Measurements from ENCODE around the gene PCMTD2. TPM values are rescaled to one million over a fixed set of nuclear protein-coding genes. Genes with fewer than 3 reads are reported as not detected.

Gene PCMTD2
- total RNA-seq, 2 experiments from 2014 or later = 47.0 to 51.7 TPM

GRCh38 chr20:64211874-64212658, 43.5 kb upstream of the PCMTD2 start:
- H3K4me3 ChIP-seq (ENCODE audit: low read depth, low read length, poor library complexity, severe bottlenecking) = no peak overlapping the region
- no peaks in the 10 kb centered on the region for H3K9me2 ChIP-seq (ENCODE audit: insufficient read depth, low read length)
- intact Hi-C loops (cut with micrococcal nuclease; ENCODE audit: unreplicated experiment) = no loop called here
- ChIA-PET POLR2A (no interaction called here), CTCF (ENCODE audit: unreplicated experiment) (no interaction called here)
- no peaks in the 10 kb centered on the region for H4K20me1 ChIP-seq (ENCODE audit: insufficient read depth, low read length)
- TF ChIP-seq EZH2phosphoT487 (IDR thresholded peaks at IDR 0.05; ENCODE audit: borderline replicate concordance, low read depth, low read length) = no peak
- TF ChIP-seq, protein P1, sequence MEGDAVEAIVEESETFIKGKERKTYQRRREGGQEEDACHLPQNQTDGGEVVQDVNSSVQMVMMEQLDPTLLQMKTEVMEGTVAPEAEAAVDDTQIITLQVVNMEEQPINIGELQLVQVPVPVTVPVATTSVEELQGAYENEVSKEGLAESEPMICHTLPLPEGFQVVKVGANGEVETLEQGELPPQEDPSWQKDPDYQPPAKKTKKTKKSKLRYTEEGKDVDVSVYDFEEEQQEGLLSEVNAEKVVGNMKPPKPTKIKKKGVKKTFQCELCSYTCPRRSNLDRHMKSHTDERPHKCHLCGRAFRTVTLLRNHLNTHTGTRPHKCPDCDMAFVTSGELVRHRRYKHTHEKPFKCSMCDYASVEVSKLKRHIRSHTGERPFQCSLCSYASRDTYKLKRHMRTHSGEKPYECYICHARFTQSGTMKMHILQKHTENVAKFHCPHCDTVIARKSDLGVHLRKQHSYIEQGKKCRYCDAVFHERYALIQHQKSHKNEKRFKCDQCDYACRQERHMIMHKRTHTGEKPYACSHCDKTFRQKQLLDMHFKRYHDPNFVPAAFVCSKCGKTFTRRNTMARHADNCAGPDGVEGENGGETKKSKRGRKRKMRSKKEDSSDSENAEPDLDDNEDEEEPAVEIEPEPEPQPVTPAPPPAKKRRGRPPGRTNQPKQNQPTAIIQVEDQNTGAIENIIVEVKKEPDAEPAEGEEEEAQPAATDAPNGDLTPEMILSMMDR (conservative IDR thresholded peaks at IDR 0.05; ENCODE audit: low read length) = no peak
- no peak overlapping the region for H3K27ac ChIP-seq (ENCODE audit: low read depth, low read length, poor library complexity, severe bottlenecking)
- no peaks in the 10 kb centered on the region for H3K9me3 ChIP-seq (ENCODE audit: low read length)
- no peaks in the 10 kb centered on the region for H3K79me2 ChIP-seq (ENCODE audit: insufficient read depth, low read depth, low read length)
- H3K4me1 ChIP-seq (ENCODE audit: insufficient read depth, low read length, poor library complexity, severe bottlenecking) = no peaks in the 10 kb centered on the region
- no TSS peak for BruUV-seq (replicated peaks)
- DNase-seq (ENCODE audit: low spot score) = no peak
- H2AFZ ChIP-seq (ENCODE audit: low read length) = no peak overlapping the region
- no peaks in the 10 kb centered on the region for H3K36me3 ChIP-seq (ENCODE audit: insufficient read depth, low read length)
- H3K4me2 ChIP-seq (ENCODE audit: low read length) = no peak overlapping the region

DNA sequence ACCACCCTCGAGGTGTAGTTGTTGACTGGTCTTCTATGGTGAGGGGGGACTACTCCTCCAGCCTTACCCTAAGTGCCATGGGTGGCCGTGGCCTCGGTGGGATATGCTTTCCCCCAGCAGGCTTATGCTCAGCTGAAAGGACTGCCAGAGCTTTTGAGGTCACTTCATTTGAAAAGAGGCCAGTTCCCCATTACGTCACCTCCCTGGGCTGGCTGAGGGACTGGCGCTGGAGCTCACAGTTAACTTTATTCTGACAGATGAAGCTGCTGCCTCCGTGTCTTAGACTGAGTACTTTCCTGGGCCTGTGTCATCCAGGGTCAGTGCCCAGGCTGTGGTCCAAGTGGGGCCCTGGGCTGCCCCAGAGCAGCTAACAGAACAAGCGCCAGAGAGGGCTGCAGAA, 42.8 kb upstream of the PCMTD2 start:
- DNase-seq (ENCODE audit: low spot score) = no peak
- BruUV-seq (replicated peaks) = no TSS peak
- H3K9me2 ChIP-seq (ENCODE audit: insufficient read depth, low read length) = no peaks in the 10 kb centered on the region
- H3K79me2 ChIP-seq (ENCODE audit: insufficient read depth, low read depth, low read length) = no peaks in the 10 kb centered on the region
- POLR2A ChIA-PET = no interaction called here
- no peaks in the 10 kb centered on the region for H3K9me3 ChIP-seq (ENCODE audit: low read length)
- no peak overlapping the region for H2AFZ ChIP-seq (ENCODE audit: low read length)
- CTCF ChIA-PET (ENCODE audit: unreplicated experiment) = no interaction called here
- intact Hi-C loops (cut with micrococcal nuclease; ENCODE audit: unreplicated experiment) = no loop called here
- TF ChIP-seq, protein P1 (conservative IDR thresholded peaks at IDR 0.05; ENCODE audit: low read length) = no peak
- TF ChIP-seq EZH2phosphoT487 (IDR thresholded peaks at IDR 0.05; ENCODE audit: borderline replicate concordance, low read depth, low read length) = no peak
- H3K4me3 ChIP-seq (ENCODE audit: low read depth, low read length, poor library complexity, severe bottlenecking) = no peak overlapping the region
- no peak overlapping the region for H3K4me2 ChIP-seq (ENCODE audit: low read length)
- no peaks in the 10 kb centered on the region for H3K4me1 ChIP-seq (ENCODE audit: insufficient read depth, low read length, poor library complexity, severe bottlenecking)
- no peak overlapping the region for H3K27ac ChIP-seq (ENCODE audit: low read depth, low read length, poor library complexity, severe bottlenecking)
- H4K20me1 ChIP-seq (ENCODE audit: insufficient read depth, low read length) = no peaks in the 10 kb centered on the region
- no peaks in the 10 kb centered on the region for H3K36me3 ChIP-seq (ENCODE audit: insufficient read depth, low read length)

- no peaks in the 10 kb centered on the region for H3K9me3 ChIP-seq (ENCODE audit: low read length)
- intact Hi-C loops (cut with micrococcal nuclease; ENCODE audit: unreplicated experiment) = no loop called here
- H3K4me1 ChIP-seq (ENCODE audit: insufficient read depth, low read length, poor library complexity, severe bottlenecking) = no peaks in the 10 kb centered on the region
- H2AFZ ChIP-seq (ENCODE audit: low read length) = no peak overlapping the region
- no TSS peak for BruUV-seq (replicated peaks)
- H3K4me3 ChIP-seq (ENCODE audit: low read depth, low read length, poor library complexity, severe bottlenecking) = no peak overlapping the region
- no peak overlapping the region for H3K27ac ChIP-seq (ENCODE audit: low read depth, low read length, poor library complexity, severe bottlenecking)
- no peak overlapping the region for H3K4me2 ChIP-seq (ENCODE audit: low read length)
- no peaks in the 10 kb centered on the region for H3K36me3 ChIP-seq (ENCODE audit: insufficient read depth, low read length)
- no peak for DNase-seq (ENCODE audit: low spot score)
- H3K9me2 ChIP-seq (ENCODE audit: insufficient read depth, low read length) = no peaks in the 10 kb centered on the region
- POLR2A ChIA-PET = no interaction called here
- no peak for TF ChIP-seq EZH2phosphoT487 (IDR thresholded peaks at IDR 0.05; ENCODE audit: borderline replicate concordance, low read depth, low read length)
- TF ChIP-seq, protein P1 (conservative IDR thresholded peaks at IDR 0.05; ENCODE audit: low read length) = no peak
- CTCF ChIA-PET (ENCODE audit: unreplicated experiment) = no interaction called here
- no peaks in the 10 kb centered on the region for H4K20me1 ChIP-seq (ENCODE audit: insufficient read depth, low read length)
- no peaks in the 10 kb centered on the region for H3K79me2 ChIP-seq (ENCODE audit: insufficient read depth, low read depth, low read length)
These were observed 41.4 kb upstream of the PCMTD2 start for GRCh38 chr20:64214113-64214512.

Data from OCI-LY7 (cell line).